ENCODE data around the gene SEL1L3. TPM values are rescaled to one million over a fixed set of nuclear protein-coding genes. Genes with fewer than 3 reads are reported as not detected.

The SEL1L3 gene
- total RNA-seq, 1 donor from 2014 or later = 22.6 TPM

- DNase-seq = no peak
Measured at GRCh38 chr4:25847329-25847728, 15.5 kb downstream of the SEL1L3 start.

- no peak for DNase-seq
Measured at GRCh38 chr4:25845841-25846653, 16.7 kb downstream of the SEL1L3 start.

- DNase-seq = no peak
Measured at GRCh38 chr4:25844961-25845712, 17.7 kb downstream of the SEL1L3 start.

GRCh38 chr4:25843340-25844097, 19.3 kb downstream of the SEL1L3 start:
- no peak for DNase-seq

- no peak for DNase-seq
Measured at GRCh38 chr4:25842229-25842845, 20.5 kb downstream of the SEL1L3 start.

- no peak for DNase-seq
Measured at GRCh38 chr4:25839687-25840086, 23.1 kb downstream of the SEL1L3 start.

GRCh38 chr4:25839233-25839632, 23.6 kb downstream of the SEL1L3 start:
- DNase-seq = no peak

GRCh38 chr4:25838526-25838925, 24.3 kb downstream of the SEL1L3 start:
- DNase-seq = no peak

GRCh38 chr4:25837107-25837506, 25.7 kb downstream of the SEL1L3 start:
- no peak for DNase-seq

GRCh38 chr4:25835384-25835783, 27.4 kb downstream of the SEL1L3 start:
- DNase-seq = no peak

- DNase-seq = no peak
Measured at GRCh38 chr4:25834411-25835107, 28.2 kb downstream of the SEL1L3 start.

GRCh38 chr4:25830548-25830947, 32.2 kb downstream of the SEL1L3 start:
- no peak for DNase-seq

- DNase-seq = no peak
Measured at GRCh38 chr4:25827897-25828296, 34.9 kb downstream of the SEL1L3 start.

GRCh38 chr4:25827373-25827772, 35.4 kb downstream of the SEL1L3 start:
- no peak for DNase-seq

GRCh38 chr4:25826074-25826752, 36.6 kb downstream of the SEL1L3 start:
- peak; percentile 38 for DNase-seq

GRCh38 chr4:25823632-25824031, 39.2 kb downstream of the SEL1L3 start:
- DNase-seq = peak; percentile 39

- no peak for DNase-seq
Measured at GRCh38 chr4:25821899-25822298, 40.9 kb downstream of the SEL1L3 start.

- DNase-seq = no peak
Measured at GRCh38 chr4:25821267-25821666, 41.5 kb downstream of the SEL1L3 start.

- no peak for DNase-seq
Measured at GRCh38 chr4:25818876-25819275, 43.9 kb downstream of the SEL1L3 start.

GRCh38 chr4:25818371-25818871, 44.4 kb downstream of the SEL1L3 start:
- no peak for DNase-seq

Data from tongue (tissue), 2 donors.